Neural crest cell (in vitro differentiated cells): ENCODE measurements around the gene PEF1. TPM values are rescaled to one million over a fixed set of nuclear protein-coding genes. Genes with fewer than 3 reads are reported as not detected.
A peak's percentile ranks its signal among the peaks of the same experiment; 100 is the strongest.

ENCODE experiments used
- DNase-seq: peaks from one replicate; pipeline ENCODE4 v3.0.0; 2021; ENCODE audit warnings: low read depth, mixed read lengths, low spot score
- H3K27ac Mint-ChIP-seq: one replicate; pipeline ENCODE4 v1.8.0; 2021; ENCODE audit warnings: mild to moderate bottlenecking, mixed read lengths; ENCODE audit not compliant: unreplicated experiment
- H3K27me3 Mint-ChIP-seq: 2 replicates; pipeline ENCODE4 v1.8.0; 2021; ENCODE audit warnings: low read depth, mild to moderate bottlenecking, mixed read lengths
- H3K36me3 Mint-ChIP-seq: 2 replicates; pipeline ENCODE4 v1.8.0; 2021; ENCODE audit warnings: low read depth, mild to moderate bottlenecking, mixed read lengths
- H3K4me1 Mint-ChIP-seq: 2 replicates; pipeline ENCODE4 v1.8.0; 2021; ENCODE audit warnings: mixed read lengths
- H3K4me3 Mint-ChIP-seq: one replicate; pipeline ENCODE4 v1.8.0; 2021; ENCODE audit warnings: mild to moderate bottlenecking, mixed read lengths
- H3K9me3 Mint-ChIP-seq: 2 replicates; pipeline ENCODE4 v1.8.0; 2021; ENCODE audit warnings: mixed read lengths
- CTCF ChIP-seq: fragments of 200-600 bp; sonication (generic); conservative IDR thresholded peaks from 2 replicates; pipeline ENCODE4 v1.5.0; 2021; ENCODE audit warnings: antibody characterized with exemption, mild to moderate bottlenecking
- total RNA-seq: library from RNA; stranded (reverse); gene quantifications from 2 replicates; pipeline ENCODE4 v1.2.1, GENCODE V29; 2021

Gene PEF1
- total RNA-seq, 1 donor from 2014 or later, result 52.4 TPM

- Mint-ChIP-seq H3K9me3 (no peaks in the 10 kb centered on the region), H3K27me3 (no peaks in the 10 kb centered on the region), H3K4me1 (no peaks in the 10 kb centered on the region), H3K36me3 (no peaks in the 10 kb centered on the region), H3K27ac (peak overlapping the region; percentile 91), H3K4me3 (no peak overlapping the region)
- no peak for TF ChIP-seq CTCF
- DNase-seq, result no peak
These were observed 31.1 kb upstream of the PEF1 start for GRCh38 chr1:31675756-31676155.

- no peak for TF ChIP-seq CTCF
- Mint-ChIP-seq H3K36me3 (no peaks in the 10 kb centered on the region), H3K27ac (peak overlapping the region; percentile 91), H3K27me3 (peaks cover 2% of the 10 kb centered on the region), H3K4me1 (peaks cover 2% of the 10 kb centered on the region), H3K4me3 (no peak overlapping the region), H3K9me3 (no peaks in the 10 kb centered on the region)
- DNase-seq, result no peak
These were observed 30.5 kb upstream of the PEF1 start for GRCh38 chr1:31675161-31675560.

GRCh38 chr1:31674626-31675025 is 29.9 kb upstream of the PEF1 start:
- H3K4me3 Mint-ChIP-seq, result no peak overlapping the region
- peaks cover 5% of the 10 kb centered on the region for H3K4me1 Mint-ChIP-seq
- no peak for DNase-seq
- no peak for TF ChIP-seq CTCF
- H3K27me3 Mint-ChIP-seq, result peaks cover 6% of the 10 kb centered on the region
- H3K27ac Mint-ChIP-seq, result no peak overlapping the region
- no peaks in the 10 kb centered on the region for H3K36me3 Mint-ChIP-seq
- no peaks in the 10 kb centered on the region for H3K9me3 Mint-ChIP-seq

GRCh38 chr1:31673433-31673832 is 28.8 kb upstream of the PEF1 start:
- TF ChIP-seq CTCF, result no peak
- peaks cover 8% of the 10 kb centered on the region for H3K4me1 Mint-ChIP-seq
- H3K36me3 Mint-ChIP-seq, result no peaks in the 10 kb centered on the region
- H3K27ac Mint-ChIP-seq, result no peak overlapping the region
- H3K9me3 Mint-ChIP-seq, result no peaks in the 10 kb centered on the region
- DNase-seq, result no peak
- peaks cover 7% of the 10 kb centered on the region for H3K27me3 Mint-ChIP-seq
- H3K4me3 Mint-ChIP-seq, result no peak overlapping the region

GRCh38 chr1:31672986-31673385 is 28.3 kb upstream of the PEF1 start:
- peaks cover 8% of the 10 kb centered on the region for H3K4me1 Mint-ChIP-seq
- DNase-seq, result no peak
- peaks cover 7% of the 10 kb centered on the region for H3K27me3 Mint-ChIP-seq
- no peak overlapping the region for H3K4me3 Mint-ChIP-seq
- no peak overlapping the region for H3K27ac Mint-ChIP-seq
- H3K9me3 Mint-ChIP-seq, result no peaks in the 10 kb centered on the region
- H3K36me3 Mint-ChIP-seq, result no peaks in the 10 kb centered on the region
- no peak for TF ChIP-seq CTCF
